GM12878 (cell line): ENCODE measurements around the gene SCAMP5. TPM values are rescaled to one million over a fixed set of nuclear protein-coding genes. Genes with fewer than 3 reads are reported as not detected.

Experiments
- CHD2 ChIP-seq: IDR thresholded peaks from 2 replicates; pipeline ENCODE4 v1.6.1; 2011; ENCODE audit warnings: low read depth, low read length, improper control_type of control experiment, borderline replicate concordance
- HSF1 ChIP-seq: fragments of 150-350 bp; IDR thresholded peaks from 2 replicates; pipeline ENCODE4 v1.6.1; 2014; ENCODE audit warnings: mild to moderate bottlenecking, low read depth, low read length
- IRF3 ChIP-seq: fragments of 450-650 bp; IDR thresholded peaks from 2 replicates; pipeline ENCODE4 v1.6.1; 2014; ENCODE audit warnings: mild to moderate bottlenecking
- NFIC ChIP-seq: IDR thresholded peaks from 2 replicates; pipeline ENCODE4 v1.6.1; 2012; ENCODE audit warnings: low read depth, mild to moderate bottlenecking, inconsistent platforms, low read length, moderate library complexity
- PAX5 ChIP-seq: IDR thresholded peaks from 2 replicates; pipeline ENCODE4 v1.6.1; 2011; ENCODE audit warnings: low read depth, low read length, borderline replicate concordance
- PML ChIP-seq: IDR thresholded peaks from 2 replicates; pipeline ENCODE4 v1.6.1; 2012; ENCODE audit warnings: low read length, inconsistent platforms
- RAD21 ChIP-seq: IDR thresholded peaks from 2 replicates; pipeline ENCODE4 v1.6.1; 2011; ENCODE audit warnings: mild to moderate bottlenecking, low read depth, low read length, moderate library complexity; ENCODE audit not compliant: insufficient read depth
- SREBF2 ChIP-seq: IDR thresholded peaks from 2 replicates; pipeline ENCODE4 v1.6.1; 2012; ENCODE audit warnings: mild to moderate bottlenecking, low read length
- SRF ChIP-seq, 2 experiments: IDR thresholded peaks; 2 replicates each; pipeline ENCODE4 v1.6.1; 2011; ENCODE audit warnings: low read depth in 2 of 2, low read length in 2 of 2, mild to moderate bottlenecking in 1 of 2, moderate library complexity in 1 of 2
- TAF1 ChIP-seq: IDR thresholded peaks from 2 replicates; pipeline ENCODE4 v1.6.1; 2011; ENCODE audit warnings: mild to moderate bottlenecking, low read depth, low read length, borderline replicate concordance
- TCF3 ChIP-seq: IDR thresholded peaks from 2 replicates; pipeline ENCODE4 v1.6.1; 2012; ENCODE audit warnings: low read depth, mild to moderate bottlenecking, low read length, borderline replicate concordance; ENCODE audit not compliant: insufficient read depth
- ZNF274 ChIP-seq: IDR thresholded peaks from one replicate; pipeline ENCODE4 v1.8.0; 2011; ENCODE audit not compliant: insufficient read length, insufficient read depth
- ZNF687 ChIP-seq: fragments of 450-650 bp; IDR thresholded peaks from 2 replicates; pipeline ENCODE4 v1.6.1; 2017; ENCODE audit warnings: mild to moderate bottlenecking, moderate library complexity
- polyA plus RNA-seq, 11 experiments: library from polyadenylated mRNA; depleted of rRNA in 4 of 11; unstranded in 6 of 11; stranded (reverse) in 5 of 11; fragments of >200 nt; fragmentation: Nextera tagmentation in 4 of 11; fragmentation: Illumina TruSeq in 1 of 11; extraction: Ambion mirVana in 4 of 11; extraction: Trizol in 1 of 11; gene quantifications; 1 replicate in 1 of 11; 2 replicates in 10 of 11; pipeline versions ENCODE4 v1.2.1 to v1.2.3, GENCODE V29; 2011 to 2016; ENCODE audit warnings: inconsistent platforms in 2 of 11, missing spikeins in 2 of 11, low read depth in 1 of 11
- total RNA-seq, 4 experiments: library from RNA; depleted of rRNA in 3 of 4; stranded (reverse); fragments of >200 nt in 3 of 4; fragmentation: Illumina TruSeq in 1 of 4; extraction: Trizol in 1 of 4; gene quantifications; 2 replicates each; pipeline versions ENCODE4 v1.2.1 to v1.2.3, GENCODE V29; 2013 to 2021
- TF ChIP-seq, protein P1 (sequence below): IDR thresholded peaks from 2 replicates; pipeline ENCODE4 v1.6.1; 2012; ENCODE audit warnings: low read depth, low read length, improper control_type of control experiment
- TF ChIP-seq, protein P2 (sequence below): fragments of 450-650 bp; conservative IDR thresholded peaks from 2 replicates; pipeline ENCODE4 v1.6.1; 2017; ENCODE audit warnings: mild to moderate bottlenecking, moderate library complexity

SCAMP5 gene
- total and polyA plus RNA-seq, 10 of the 15 experiments (the other 5 are each of a cell fraction or from before 2014, with no cell fraction given) = 1.6 to 41.6 (median 16.9) TPM

- TF ChIP-seq HSF1 = no peak
- no peak for TF ChIP-seq ZNF274
- 0 out of 2 replicates have a peak, but pooled peaks have one; percentile 56 for TF ChIP-seq TCF3
- TF ChIP-seq IRF3 = no peak
- TF ChIP-seq, protein P1, sequence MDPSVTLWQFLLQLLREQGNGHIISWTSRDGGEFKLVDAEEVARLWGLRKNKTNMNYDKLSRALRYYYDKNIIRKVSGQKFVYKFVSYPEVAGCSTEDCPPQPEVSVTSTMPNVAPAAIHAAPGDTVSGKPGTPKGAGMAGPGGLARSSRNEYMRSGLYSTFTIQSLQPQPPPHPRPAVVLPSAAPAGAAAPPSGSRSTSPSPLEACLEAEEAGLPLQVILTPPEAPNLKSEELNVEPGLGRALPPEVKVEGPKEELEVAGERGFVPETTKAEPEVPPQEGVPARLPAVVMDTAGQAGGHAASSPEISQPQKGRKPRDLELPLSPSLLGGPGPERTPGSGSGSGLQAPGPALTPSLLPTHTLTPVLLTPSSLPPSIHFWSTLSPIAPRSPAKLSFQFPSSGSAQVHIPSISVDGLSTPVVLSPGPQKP = no peak
- TF ChIP-seq, protein P2, sequence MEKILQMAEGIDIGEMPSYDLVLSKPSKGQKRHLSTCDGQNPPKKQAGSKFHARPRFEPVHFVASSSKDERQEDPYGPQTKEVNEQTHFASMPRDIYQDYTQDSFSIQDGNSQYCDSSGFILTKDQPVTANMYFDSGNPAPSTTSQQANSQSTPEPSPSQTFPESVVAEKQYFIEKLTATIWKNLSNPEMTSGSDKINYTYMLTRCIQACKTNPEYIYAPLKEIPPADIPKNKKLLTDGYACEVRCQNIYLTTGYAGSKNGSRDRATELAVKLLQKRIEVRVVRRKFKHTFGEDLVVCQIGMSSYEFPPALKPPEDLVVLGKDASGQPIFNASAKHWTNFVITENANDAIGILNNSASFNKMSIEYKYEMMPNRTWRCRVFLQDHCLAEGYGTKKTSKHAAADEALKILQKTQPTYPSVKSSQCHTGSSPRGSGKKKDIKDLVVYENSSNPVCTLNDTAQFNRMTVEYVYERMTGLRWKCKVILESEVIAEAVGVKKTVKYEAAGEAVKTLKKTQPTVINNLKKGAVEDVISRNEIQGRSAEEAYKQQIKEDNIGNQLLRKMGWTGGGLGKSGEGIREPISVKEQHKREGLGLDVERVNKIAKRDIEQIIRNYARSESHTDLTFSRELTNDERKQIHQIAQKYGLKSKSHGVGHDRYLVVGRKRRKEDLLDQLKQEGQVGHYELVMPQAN = no peak; the same call in 1 of the 2 replicates
- peak; percentile 91 for TF ChIP-seq TAF1
- TF ChIP-seq CHD2 = peak; percentile 99
- TF ChIP-seq SREBF2 = no peak
- TF ChIP-seq NFIC = no peak
- TF ChIP-seq SRF (IDR thresholded peaks at IDR 0.05; ENCODE audit: low read depth in 2 of 2, low read length in 2 of 2) = no peak
- no peak for TF ChIP-seq RAD21
- no peak for TF ChIP-seq PAX5
- peak; percentile 97 for TF ChIP-seq PML
- no peak for TF ChIP-seq ZNF687
Observed at GRCh38 chr15:75023181-75023871, 28.0 kb downstream of the SCAMP5 start, which contains the start of gene PPCDC (continued).
